WTC11 (cell line): Measurements from ENCODE around the gene TMUB2. TPM values are rescaled to one million over a fixed set of nuclear protein-coding genes. Genes with fewer than 3 reads are reported as not detected.
A peak's percentile ranks its signal among the peaks of the same experiment; 100 is the strongest.

Source experiments
- ATAC-seq: fragments of 200-7000 bp; cut with Tn5 transposase; 2 replicates; pipeline ENCODE4 v1.10.0; 2021; ENCODE audit warnings: mild to moderate bottlenecking, moderate library complexity
- CTCF ChIA-PET: fragments of 300-600 bp; sonication (Branson Sonifier 250); formaldehyde crosslinking; loops from one replicate; lab custom pipeline; 2021; ENCODE audit warnings: antibody characterized with exemption; lab: Charles Lee
- POLR2A ChIA-PET: fragments of 350-600 bp; sonication (Branson Sonifier 250); formaldehyde crosslinking; loops from one replicate; lab custom pipeline; 2021; ENCODE audit warnings: antibody characterized with exemption; lab: Charles Lee
- DNase-seq: peaks from one replicate; pipeline ENCODE4 v3.0.0; 2021; ENCODE audit warnings: low spot score
- H3K27ac Mint-ChIP-seq: 2 replicates; pipeline ENCODE4 v1.8.0; 2021; ENCODE audit warnings: mixed read lengths
- H3K27me3 Mint-ChIP-seq: 2 replicates; pipeline ENCODE4 v1.8.0; 2021; ENCODE audit warnings: low read depth, mild to moderate bottlenecking, moderate library complexity, mixed read lengths
- H3K36me3 Mint-ChIP-seq: 2 replicates; pipeline ENCODE4 v1.8.0; 2021; ENCODE audit warnings: mixed read lengths
- H3K4me1 Mint-ChIP-seq: 2 replicates; pipeline ENCODE4 v1.8.0; 2022; ENCODE audit warnings: mixed read lengths
- H3K4me3 Mint-ChIP-seq: 2 replicates; pipeline ENCODE4 v1.8.0; 2021; ENCODE audit warnings: mild to moderate bottlenecking, moderate library complexity, mixed read lengths
- H3K9me3 Mint-ChIP-seq: 2 replicates; pipeline ENCODE4 v1.8.0; 2021; ENCODE audit warnings: mixed read lengths
- ATF1 ChIP-seq: sonication (generic); formaldehyde crosslinking; IDR thresholded peaks from 2 replicates; pipeline ENCODE4 v1.8.1; 2023; ENCODE audit warnings: mild to moderate bottlenecking, moderate library complexity, missing genetic modification reagents
- ESRRA ChIP-seq: sonication (generic); formaldehyde crosslinking; IDR thresholded peaks from 2 replicates; pipeline ENCODE4 v1.8.1; 2022; ENCODE audit warnings: mild to moderate bottlenecking, missing genetic modification reagents, borderline replicate concordance
- GTF2I ChIP-seq: fragments of 250-450 bp; sonication (Bioruptor Pico); conservative IDR thresholded peaks from 2 replicates; pipeline ENCODE4 v1.4.0; 2021; ENCODE audit warnings: mild to moderate bottlenecking
- IRF2 ChIP-seq: sonication (generic); formaldehyde crosslinking; IDR thresholded peaks from 2 replicates; pipeline ENCODE4 v1.8.0; 2022; ENCODE audit warnings: low read depth, missing genetic modification reagents, borderline replicate concordance
- KAT7 ChIP-seq: sonication (generic); formaldehyde crosslinking; IDR thresholded peaks from 2 replicates; pipeline ENCODE4 v1.8.1; 2023; ENCODE audit warnings: missing genetic modification reagents, mild to moderate bottlenecking, borderline replicate concordance
- NR1H2 ChIP-seq: sonication (generic); formaldehyde crosslinking; IDR thresholded peaks from 2 replicates; pipeline ENCODE4 v1.9.0; 2021; ENCODE audit warnings: mild to moderate bottlenecking, moderate library complexity, missing genetic modification reagents
- SMAD4 ChIP-seq: sonication (generic); formaldehyde crosslinking; IDR thresholded peaks from 2 replicates; pipeline ENCODE4 v1.8.0; 2022; ENCODE audit warnings: mild to moderate bottlenecking, missing genetic modification reagents
- SP1 ChIP-seq: sonication (generic); formaldehyde crosslinking; conservative IDR thresholded peaks from 2 replicates; pipeline ENCODE4 v1.8.1; 2022; ENCODE audit warnings: missing genetic modification reagents
- TCF7 ChIP-seq: sonication (generic); formaldehyde crosslinking; IDR thresholded peaks from 2 replicates; pipeline ENCODE4 v1.8.0; 2022; ENCODE audit warnings: mild to moderate bottlenecking, low read depth, missing genetic modification reagents, moderate library complexity
- ZNF263 ChIP-seq: sonication (generic); formaldehyde crosslinking; IDR thresholded peaks from 2 replicates; pipeline ENCODE4 v1.8.1; 2022; ENCODE audit warnings: low read depth, mild to moderate bottlenecking, moderate library complexity, missing genetic modification reagents
- ZNF416 ChIP-seq: fragments of 250-450 bp; sonication (Bioruptor Pico); IDR thresholded peaks from 2 replicates; pipeline ENCODE4 v1.9.0; 2021; ENCODE audit warnings: mild to moderate bottlenecking, inconsistent platforms
- ZNF671 ChIP-seq: fragments of 250-450 bp; sonication (Bioruptor Pico); IDR thresholded peaks from 2 replicates; pipeline ENCODE4 v1.8.0; 2021; ENCODE audit warnings: mild to moderate bottlenecking
- total RNA-seq: library from RNA; stranded (reverse); gene quantifications from 3 replicates; pipeline ENCODE4 v1.2.3, GENCODE V29; 2021
- TF ChIP-seq, protein P1 (sequence below): fragments of 250-450 bp; sonication (Bioruptor Pico); IDR thresholded peaks from 2 replicates; pipeline ENCODE4 v1.9.0; 2021; ENCODE audit warnings: mild to moderate bottlenecking
- TF ChIP-seq, protein P2 (sequence below): sonication (generic); formaldehyde crosslinking; IDR thresholded peaks from 2 replicates; pipeline ENCODE4 v1.8.1; 2023; ENCODE audit warnings: mild to moderate bottlenecking, missing genetic modification reagents
- TF ChIP-seq, protein P3 (sequence below): sonication (generic); formaldehyde crosslinking; IDR thresholded peaks from 2 replicates; pipeline ENCODE4 v1.8.0; 2022; ENCODE audit warnings: missing genetic modification reagents
- TF ChIP-seq, protein P4 (sequence below): sonication (generic); formaldehyde crosslinking; IDR thresholded peaks from 2 replicates; pipeline ENCODE4 v1.8.0; 2022; ENCODE audit warnings: mild to moderate bottlenecking, missing genetic modification reagents
- TF ChIP-seq, protein P5 (sequence below): sonication (generic); formaldehyde crosslinking; conservative IDR thresholded peaks from 2 replicates; pipeline ENCODE4 v1.8.1; 2023; ENCODE audit warnings: mild to moderate bottlenecking, low read depth, missing genetic modification reagents, moderate library complexity
- TF ChIP-seq, protein P6 (sequence below): sonication (generic); formaldehyde crosslinking; IDR thresholded peaks from 2 replicates; pipeline ENCODE4 v1.8.0; 2022; ENCODE audit warnings: mild to moderate bottlenecking, missing genetic modification reagents

TMUB2 gene
- total RNA-seq, 1 experiment from 2014 or later: 26.9 TPM

DNA sequence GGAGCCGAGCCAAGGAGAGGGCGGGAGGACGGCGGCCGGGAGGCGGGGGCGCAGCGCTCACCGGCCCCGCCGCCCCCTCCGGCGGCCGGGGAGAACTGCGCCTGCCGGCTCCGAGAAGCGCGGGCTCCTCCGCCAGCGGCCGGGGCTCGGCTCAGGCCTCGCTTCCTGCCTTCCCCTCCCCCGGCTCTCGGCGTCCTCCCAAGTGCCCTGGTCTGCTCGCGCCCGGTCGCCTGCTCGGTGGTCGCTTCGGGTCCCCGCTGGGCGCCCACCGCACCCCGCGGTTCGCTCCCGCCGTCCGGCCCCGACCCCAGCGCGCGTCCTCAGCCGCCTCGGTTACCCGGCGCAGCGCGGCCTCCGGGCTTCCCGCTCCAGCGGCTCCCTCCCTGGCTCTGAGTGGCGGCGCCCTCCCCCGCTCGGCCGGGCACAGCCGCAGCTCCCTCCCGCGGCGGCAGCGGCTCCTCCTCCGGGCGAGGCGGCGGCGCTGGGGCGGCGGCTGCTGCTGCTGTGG, 32.4 kb downstream of the TMUB2 start (continued):
- TF ChIP-seq, protein P1, sequence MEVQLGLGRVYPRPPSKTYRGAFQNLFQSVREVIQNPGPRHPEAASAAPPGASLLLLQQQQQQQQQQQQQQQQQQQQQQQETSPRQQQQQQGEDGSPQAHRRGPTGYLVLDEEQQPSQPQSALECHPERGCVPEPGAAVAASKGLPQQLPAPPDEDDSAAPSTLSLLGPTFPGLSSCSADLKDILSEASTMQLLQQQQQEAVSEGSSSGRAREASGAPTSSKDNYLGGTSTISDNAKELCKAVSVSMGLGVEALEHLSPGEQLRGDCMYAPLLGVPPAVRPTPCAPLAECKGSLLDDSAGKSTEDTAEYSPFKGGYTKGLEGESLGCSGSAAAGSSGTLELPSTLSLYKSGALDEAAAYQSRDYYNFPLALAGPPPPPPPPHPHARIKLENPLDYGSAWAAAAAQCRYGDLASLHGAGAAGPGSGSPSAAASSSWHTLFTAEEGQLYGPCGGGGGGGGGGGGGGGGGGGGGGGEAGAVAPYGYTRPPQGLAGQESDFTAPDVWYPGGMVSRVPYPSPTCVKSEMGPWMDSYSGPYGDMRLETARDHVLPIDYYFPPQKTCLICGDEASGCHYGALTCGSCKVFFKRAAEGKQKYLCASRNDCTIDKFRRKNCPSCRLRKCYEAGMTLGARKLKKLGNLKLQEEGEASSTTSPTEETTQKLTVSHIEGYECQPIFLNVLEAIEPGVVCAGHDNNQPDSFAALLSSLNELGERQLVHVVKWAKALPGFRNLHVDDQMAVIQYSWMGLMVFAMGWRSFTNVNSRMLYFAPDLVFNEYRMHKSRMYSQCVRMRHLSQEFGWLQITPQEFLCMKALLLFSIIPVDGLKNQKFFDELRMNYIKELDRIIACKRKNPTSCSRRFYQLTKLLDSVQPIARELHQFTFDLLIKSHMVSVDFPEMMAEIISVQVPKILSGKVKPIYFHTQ: no peak
- TF ChIP-seq, protein P2, sequence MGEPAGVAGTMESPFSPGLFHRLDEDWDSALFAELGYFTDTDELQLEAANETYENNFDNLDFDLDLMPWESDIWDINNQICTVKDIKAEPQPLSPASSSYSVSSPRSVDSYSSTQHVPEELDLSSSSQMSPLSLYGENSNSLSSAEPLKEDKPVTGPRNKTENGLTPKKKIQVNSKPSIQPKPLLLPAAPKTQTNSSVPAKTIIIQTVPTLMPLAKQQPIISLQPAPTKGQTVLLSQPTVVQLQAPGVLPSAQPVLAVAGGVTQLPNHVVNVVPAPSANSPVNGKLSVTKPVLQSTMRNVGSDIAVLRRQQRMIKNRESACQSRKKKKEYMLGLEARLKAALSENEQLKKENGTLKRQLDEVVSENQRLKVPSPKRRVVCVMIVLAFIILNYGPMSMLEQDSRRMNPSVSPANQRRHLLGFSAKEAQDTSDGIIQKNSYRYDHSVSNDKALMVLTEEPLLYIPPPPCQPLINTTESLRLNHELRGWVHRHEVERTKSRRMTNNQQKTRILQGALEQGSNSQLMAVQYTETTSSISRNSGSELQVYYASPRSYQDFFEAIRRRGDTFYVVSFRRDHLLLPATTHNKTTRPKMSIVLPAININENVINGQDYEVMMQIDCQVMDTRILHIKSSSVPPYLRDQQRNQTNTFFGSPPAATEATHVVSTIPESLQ (CRISPR knock-in tag): no peak
- peak; percentile 92; the same call in 1 of the 2 replicates for TF ChIP-seq KAT7
- TF ChIP-seq, protein P3, sequence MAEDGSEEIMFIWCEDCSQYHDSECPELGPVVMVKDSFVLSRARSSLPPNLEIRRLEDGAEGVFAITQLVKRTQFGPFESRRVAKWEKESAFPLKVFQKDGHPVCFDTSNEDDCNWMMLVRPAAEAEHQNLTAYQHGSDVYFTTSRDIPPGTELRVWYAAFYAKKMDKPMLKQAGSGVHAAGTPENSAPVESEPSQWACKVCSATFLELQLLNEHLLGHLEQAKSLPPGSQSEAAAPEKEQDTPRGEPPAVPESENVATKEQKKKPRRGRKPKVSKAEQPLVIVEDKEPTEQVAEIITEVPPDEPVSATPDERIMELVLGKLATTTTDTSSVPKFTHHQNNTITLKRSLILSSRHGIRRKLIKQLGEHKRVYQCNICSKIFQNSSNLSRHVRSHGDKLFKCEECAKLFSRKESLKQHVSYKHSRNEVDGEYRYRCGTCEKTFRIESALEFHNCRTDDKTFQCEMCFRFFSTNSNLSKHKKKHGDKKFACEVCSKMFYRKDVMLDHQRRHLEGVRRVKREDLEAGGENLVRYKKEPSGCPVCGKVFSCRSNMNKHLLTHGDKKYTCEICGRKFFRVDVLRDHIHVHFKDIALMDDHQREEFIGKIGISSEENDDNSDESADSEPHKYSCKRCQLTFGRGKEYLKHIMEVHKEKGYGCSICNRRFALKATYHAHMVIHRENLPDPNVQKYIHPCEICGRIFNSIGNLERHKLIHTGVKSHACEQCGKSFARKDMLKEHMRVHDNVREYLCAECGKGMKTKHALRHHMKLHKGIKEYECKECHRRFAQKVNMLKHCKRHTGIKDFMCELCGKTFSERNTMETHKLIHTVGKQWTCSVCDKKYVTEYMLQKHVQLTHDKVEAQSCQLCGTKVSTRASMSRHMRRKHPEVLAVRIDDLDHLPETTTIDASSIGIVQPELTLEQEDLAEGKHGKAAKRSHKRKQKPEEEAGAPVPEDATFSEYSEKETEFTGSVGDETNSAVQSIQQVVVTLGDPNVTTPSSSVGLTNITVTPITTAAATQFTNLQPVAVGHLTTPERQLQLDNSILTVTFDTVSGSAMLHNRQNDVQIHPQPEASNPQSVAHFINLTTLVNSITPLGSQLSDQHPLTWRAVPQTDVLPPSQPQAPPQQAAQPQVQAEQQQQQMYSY (CRISPR knock-in tag): no peak
- no peak for TF ChIP-seq ESRRA
- TF ChIP-seq ZNF671: no peak
- TF ChIP-seq SMAD4: 0 out of 2 replicates have a peak, but pooled peaks have one; percentile 33
- TF ChIP-seq ZNF416 (CRISPR knock-in tag): no peak

DNA sequence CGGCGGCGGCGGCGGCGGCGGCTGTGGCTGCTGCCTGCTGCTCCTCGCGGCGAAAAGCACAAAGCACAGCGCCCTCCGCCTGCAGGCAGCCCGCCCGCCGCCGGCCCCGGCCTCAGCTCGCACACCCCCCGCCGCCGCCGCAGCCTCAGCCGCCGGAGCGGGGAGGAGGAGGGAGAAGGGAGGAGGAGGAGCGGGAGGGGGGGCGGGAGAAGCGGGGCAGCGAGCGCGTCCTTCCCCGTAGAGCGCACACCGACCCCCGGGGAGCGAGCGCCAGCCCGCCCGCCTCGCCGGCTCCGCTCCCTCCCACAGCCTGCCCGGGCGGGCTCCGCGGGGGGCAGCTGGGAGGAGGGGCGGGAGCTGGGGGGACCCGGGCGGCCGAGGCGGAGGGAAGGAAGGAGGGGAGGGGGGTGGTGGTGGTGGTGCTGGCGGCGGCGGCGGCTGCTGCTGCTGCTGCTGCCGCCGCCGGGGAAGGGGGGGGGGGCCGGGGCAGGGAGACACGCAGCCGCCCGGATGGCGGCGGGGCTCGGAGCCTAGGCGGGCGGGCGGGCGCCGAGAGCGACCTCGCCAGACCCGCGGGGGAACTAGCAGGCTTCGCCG, 32.9 kb downstream of the TMUB2 start, which contains the start of gene UBTF:
Gene UBTF (minus strand): TSS at position 60 of the 597 bp plus-strand sequence. CDS start 1,446 bp downstream, outside the sequence.
- peaks cover 27% of the 10 kb centered on the region for H3K36me3 Mint-ChIP-seq
- ATAC-seq: peak; percentile 0; the same call in 1 of the 2 replicates
- peak; percentile 72 for DNase-seq
- H3K27ac Mint-ChIP-seq: peak within 1 kb of the TSS; percentile 90; the same call in 1 of the 2 replicates
- H3K9me3 Mint-ChIP-seq: no peaks in the 10 kb centered on the region
- H3K4me3 Mint-ChIP-seq: peak within 1 kb of the TSS; percentile 87
- H3K4me1 Mint-ChIP-seq: peaks cover 17% of the 10 kb centered on the region
- CTCF ChIA-PET: interaction anchor here (0.6 to 4.7 kb wide), 15 partner anchors 9 to 304 kb away, joined by 3 to 73 read pairs (median 5); partner anchors contain the start of genes ATXN7L3, GRN and RUNDC3A
- H3K27me3 Mint-ChIP-seq: no peaks in the 10 kb centered on the region
- POLR2A ChIA-PET: interaction anchor here (0.6 to 3.5 kb wide), 8 partner anchors 9 to 138 kb away, joined by 3 to 28 read pairs (median 4); partner anchors contain the start of gene TMUB2
- TF ChIP-seq ZNF263 (CRISPR knock-in tag) (peak; percentile 68; the same call in 1 of the 2 replicates), ATF1 (CRISPR knock-in tag) (no peak), IRF2 (CRISPR knock-in tag) (no peak), NR1H2 (CRISPR knock-in tag) (no peak), GTF2I (CRISPR knock-in tag) (no peak), SP1 (peak; percentile 39; the same call in 1 of the 2 replicates), TCF7 (no peak), KAT7 (no peak; the same call in 1 of the 2 replicates)
- TF ChIP-seq, protein P4, sequence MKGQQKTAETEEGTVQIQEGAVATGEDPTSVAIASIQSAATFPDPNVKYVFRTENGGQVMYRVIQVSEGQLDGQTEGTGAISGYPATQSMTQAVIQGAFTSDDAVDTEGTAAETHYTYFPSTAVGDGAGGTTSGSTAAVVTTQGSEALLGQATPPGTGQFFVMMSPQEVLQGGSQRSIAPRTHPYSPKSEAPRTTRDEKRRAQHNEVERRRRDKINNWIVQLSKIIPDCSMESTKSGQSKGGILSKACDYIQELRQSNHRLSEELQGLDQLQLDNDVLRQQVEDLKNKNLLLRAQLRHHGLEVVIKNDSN: no peak
- TF ChIP-seq, protein P5, sequence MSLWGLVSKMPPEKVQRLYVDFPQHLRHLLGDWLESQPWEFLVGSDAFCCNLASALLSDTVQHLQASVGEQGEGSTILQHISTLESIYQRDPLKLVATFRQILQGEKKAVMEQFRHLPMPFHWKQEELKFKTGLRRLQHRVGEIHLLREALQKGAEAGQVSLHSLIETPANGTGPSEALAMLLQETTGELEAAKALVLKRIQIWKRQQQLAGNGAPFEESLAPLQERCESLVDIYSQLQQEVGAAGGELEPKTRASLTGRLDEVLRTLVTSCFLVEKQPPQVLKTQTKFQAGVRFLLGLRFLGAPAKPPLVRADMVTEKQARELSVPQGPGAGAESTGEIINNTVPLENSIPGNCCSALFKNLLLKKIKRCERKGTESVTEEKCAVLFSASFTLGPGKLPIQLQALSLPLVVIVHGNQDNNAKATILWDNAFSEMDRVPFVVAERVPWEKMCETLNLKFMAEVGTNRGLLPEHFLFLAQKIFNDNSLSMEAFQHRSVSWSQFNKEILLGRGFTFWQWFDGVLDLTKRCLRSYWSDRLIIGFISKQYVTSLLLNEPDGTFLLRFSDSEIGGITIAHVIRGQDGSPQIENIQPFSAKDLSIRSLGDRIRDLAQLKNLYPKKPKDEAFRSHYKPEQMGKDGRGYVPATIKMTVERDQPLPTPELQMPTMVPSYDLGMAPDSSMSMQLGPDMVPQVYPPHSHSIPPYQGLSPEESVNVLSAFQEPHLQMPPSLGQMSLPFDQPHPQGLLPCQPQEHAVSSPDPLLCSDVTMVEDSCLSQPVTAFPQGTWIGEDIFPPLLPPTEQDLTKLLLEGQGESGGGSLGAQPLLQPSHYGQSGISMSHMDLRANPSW (CRISPR knock-in tag): no peak
- TF ChIP-seq, protein P6, sequence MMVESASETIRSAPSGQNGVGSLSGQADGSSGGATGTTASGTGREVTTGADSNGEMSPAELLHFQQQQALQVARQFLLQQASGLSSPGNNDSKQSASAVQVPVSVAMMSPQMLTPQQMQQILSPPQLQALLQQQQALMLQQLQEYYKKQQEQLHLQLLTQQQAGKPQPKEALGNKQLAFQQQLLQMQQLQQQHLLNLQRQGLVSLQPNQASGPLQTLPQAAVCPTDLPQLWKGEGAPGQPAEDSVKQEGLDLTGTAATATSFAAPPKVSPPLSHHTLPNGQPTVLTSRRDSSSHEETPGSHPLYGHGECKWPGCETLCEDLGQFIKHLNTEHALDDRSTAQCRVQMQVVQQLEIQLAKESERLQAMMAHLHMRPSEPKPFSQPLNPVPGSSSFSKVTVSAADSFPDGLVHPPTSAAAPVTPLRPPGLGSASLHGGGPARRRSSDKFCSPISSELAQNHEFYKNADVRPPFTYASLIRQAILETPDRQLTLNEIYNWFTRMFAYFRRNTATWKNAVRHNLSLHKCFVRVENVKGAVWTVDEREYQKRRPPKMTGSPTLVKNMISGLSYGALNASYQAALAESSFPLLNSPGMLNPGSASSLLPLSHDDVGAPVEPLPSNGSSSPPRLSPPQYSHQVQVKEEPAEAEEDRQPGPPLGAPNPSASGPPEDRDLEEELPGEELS (CRISPR knock-in tag): 0 out of 2 replicates have a peak, but pooled peaks have one; percentile 8
